Measurements from ENCODE around the gene PSAPL1.

DNA sequence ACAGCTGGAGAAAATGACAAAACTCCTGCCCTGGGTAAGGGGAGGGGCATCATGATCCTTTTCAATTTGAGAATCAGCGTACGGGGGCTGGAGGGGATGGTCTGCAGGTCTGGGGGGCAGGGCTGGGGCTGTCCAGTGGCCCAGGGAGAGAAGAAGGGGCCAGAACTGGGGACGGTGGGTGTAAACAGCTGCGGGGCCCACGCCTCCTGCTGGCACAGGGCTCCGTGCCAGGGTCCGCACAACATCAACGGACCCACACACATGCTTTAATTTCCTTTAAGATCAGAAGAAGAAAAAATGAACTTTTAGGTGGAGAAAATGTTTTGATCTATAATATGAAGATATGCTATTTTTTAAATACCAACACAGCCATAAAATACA, 52.1 kb downstream of the PSAPL1 start:
- TF ChIP-seq, protein P1, sequence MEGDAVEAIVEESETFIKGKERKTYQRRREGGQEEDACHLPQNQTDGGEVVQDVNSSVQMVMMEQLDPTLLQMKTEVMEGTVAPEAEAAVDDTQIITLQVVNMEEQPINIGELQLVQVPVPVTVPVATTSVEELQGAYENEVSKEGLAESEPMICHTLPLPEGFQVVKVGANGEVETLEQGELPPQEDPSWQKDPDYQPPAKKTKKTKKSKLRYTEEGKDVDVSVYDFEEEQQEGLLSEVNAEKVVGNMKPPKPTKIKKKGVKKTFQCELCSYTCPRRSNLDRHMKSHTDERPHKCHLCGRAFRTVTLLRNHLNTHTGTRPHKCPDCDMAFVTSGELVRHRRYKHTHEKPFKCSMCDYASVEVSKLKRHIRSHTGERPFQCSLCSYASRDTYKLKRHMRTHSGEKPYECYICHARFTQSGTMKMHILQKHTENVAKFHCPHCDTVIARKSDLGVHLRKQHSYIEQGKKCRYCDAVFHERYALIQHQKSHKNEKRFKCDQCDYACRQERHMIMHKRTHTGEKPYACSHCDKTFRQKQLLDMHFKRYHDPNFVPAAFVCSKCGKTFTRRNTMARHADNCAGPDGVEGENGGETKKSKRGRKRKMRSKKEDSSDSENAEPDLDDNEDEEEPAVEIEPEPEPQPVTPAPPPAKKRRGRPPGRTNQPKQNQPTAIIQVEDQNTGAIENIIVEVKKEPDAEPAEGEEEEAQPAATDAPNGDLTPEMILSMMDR (IDR thresholded peaks at IDR 0.05; ENCODE audit: low read depth, low read length, poor library complexity, severe bottlenecking), result no peak
- TF ChIP-seq EZH2phosphoT487 (IDR thresholded peaks at IDR 0.05; ENCODE audit: borderline replicate concordance, low read length), result no peak
